OCI-LY7 (cell line): ENCODE data around the gene SCARF2.

Experiments used
- EZH2phosphoT487 ChIP-seq: fragments of 200-600 bp; sonication (generic); IDR thresholded peaks from 2 replicates; pipeline ENCODE4 v1.6.1; 2018; ENCODE audit warnings: low read depth, borderline replicate concordance, mild to moderate bottlenecking, mixed run types, antibody characterized with exemption, low read length, moderate library complexity, mixed read lengths
- TF ChIP-seq, protein P1 (sequence below): fragments of 200-600 bp; sonication (generic); conservative IDR thresholded peaks from 2 replicates; pipeline ENCODE4 v1.5.1; 2014; ENCODE audit warnings: mild to moderate bottlenecking, antibody characterized with exemption, low read length, moderate library complexity, mixed read lengths

DNA sequence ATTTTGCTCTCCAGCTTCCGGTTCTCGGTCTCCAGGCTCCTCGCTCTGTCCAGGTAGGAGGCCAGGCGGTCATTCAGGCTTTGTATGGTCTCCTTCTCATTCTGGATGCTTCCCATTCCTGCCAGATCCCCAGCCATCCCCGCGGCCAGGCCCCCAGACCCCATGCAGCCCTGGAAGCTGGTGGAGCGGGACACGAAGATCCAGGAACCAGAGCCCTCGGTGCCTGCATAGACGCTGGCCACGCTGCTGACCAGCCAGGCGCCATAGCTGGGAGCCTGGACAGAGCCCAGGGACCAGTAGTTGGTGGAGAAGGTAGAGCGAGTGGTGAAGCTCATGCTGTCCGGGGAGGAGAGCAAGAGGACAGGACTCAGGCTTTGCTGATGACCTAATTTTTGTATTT, 46.1 kb upstream of the SCARF2 start:
- TF ChIP-seq, protein P1, sequence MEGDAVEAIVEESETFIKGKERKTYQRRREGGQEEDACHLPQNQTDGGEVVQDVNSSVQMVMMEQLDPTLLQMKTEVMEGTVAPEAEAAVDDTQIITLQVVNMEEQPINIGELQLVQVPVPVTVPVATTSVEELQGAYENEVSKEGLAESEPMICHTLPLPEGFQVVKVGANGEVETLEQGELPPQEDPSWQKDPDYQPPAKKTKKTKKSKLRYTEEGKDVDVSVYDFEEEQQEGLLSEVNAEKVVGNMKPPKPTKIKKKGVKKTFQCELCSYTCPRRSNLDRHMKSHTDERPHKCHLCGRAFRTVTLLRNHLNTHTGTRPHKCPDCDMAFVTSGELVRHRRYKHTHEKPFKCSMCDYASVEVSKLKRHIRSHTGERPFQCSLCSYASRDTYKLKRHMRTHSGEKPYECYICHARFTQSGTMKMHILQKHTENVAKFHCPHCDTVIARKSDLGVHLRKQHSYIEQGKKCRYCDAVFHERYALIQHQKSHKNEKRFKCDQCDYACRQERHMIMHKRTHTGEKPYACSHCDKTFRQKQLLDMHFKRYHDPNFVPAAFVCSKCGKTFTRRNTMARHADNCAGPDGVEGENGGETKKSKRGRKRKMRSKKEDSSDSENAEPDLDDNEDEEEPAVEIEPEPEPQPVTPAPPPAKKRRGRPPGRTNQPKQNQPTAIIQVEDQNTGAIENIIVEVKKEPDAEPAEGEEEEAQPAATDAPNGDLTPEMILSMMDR, result no peak
- TF ChIP-seq EZH2phosphoT487, result no peak
